NCI-H526 treated with DMSO at 0.1 percent for 48 hours (cell line): ENCODE data around the gene FN3KRP.
A peak's percentile ranks its signal among the peaks of the same experiment; 100 is the strongest.
"Not testable (repeated sequence)": the region's sequence is repeated elsewhere in the genome, so short reads cannot be mapped to it uniquely, and the experiment has no call there.

Experiments
- DNase-seq: peaks from one replicate; lab custom pipeline; 2025; lab: John Stamatoyannopoulos, UW

Gene FN3KRP

GRCh38 chr17:82744736-82745135, 28.2 kb downstream of the FN3KRP start:
- not testable (repeated sequence) for DNase-seq

DNA sequence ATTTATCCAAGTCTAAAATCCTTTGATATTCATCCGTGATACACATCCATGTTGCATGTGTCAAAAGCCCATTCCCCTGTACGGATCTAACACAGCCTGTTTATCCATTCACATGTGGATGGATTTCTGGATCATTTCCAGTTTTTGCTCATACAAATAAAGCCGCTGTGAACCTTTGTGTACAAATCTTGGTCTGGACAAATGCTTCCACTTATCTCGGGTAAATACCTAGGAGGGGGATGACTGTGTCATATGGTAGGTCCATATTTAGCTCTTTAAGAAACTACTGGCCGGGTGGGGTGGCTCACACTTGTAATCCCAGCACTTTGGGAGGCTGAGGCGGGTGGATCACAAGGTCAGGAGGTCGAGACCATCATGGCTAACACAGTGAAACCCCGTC, 29.0 kb downstream of the FN3KRP start:
- DNase-seq: no peak

DNA sequence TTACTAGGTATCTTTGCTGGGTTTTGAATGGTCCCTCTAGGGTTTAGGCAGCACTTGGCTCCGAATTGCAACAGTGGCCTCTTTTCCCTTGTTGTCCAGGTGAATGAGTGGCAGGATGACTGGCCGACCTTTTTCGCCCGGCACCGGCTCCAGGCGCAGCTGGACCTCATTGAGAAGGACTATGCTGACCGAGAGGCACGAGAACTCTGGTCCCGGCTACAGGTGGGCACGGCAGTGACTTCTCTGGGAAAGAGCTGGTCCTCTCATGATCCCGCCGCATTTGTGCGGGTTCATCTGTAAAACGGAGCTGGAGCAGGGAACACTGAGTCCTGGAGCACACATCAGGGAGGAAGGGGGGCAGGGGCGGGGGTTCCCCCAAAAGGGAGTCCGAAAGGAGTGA, 32.2 kb downstream of the FN3KRP start:
- no peak for DNase-seq

GRCh38 chr17:82750241-82750908, 33.9 kb downstream of the FN3KRP start:
- DNase-seq: no peak

- DNase-seq: no peak
Observed at GRCh38 chr17:82751171-82751570, 34.7 kb downstream of the FN3KRP start.

GRCh38 chr17:82751571-82752370, 35.3 kb downstream of the FN3KRP start, which contains the start of gene TBCD:
Gene TBCD (plus strand): TSS chr17:82752065. CDS start chr17:82752194, 129 bp downstream.
- peak; percentile 83 for DNase-seq

DNA sequence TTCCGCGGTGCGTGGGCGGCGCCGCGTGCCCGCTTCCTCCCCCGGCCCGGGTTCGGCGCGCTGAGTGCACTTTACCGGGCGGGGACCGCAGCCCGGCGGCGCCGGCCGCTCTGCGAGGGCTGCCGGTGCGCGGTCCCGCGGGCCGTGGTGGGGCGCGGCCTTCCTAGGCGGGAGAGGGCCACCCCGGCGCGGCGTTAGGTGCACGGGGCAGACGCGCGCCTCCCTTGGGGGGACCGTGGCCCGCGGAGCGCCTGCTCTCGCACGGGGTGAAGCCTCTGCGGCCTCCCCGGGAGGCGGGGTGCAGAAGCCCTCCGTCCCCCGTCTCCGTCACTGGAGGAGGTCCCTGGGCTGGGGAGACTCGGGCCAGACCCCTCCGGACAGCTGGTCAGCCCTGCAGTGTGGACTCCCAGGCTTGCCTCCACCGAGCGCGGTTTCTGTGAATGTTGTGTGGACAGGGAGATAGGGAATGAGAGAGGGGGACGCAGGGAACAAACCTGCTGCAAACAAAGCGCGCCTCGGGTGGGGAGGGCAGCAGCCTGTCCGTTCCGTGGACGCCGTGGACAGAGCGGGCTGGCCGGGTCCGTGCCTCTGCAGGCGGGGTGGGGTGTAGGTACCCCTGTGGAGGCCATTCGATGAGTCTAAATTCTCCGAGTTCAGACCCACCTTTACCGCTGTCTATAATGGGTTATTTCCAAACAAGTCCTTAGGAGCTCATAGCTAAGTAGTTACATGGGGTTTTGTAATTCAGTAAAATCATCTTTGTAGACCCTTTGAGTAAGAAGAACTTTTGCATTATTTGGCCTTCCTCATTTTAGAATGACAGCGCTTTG, 36.1 kb downstream of the FN3KRP start:
- DNase-seq: no peak

GRCh38 chr17:82753201-82753464, 36.6 kb downstream of the FN3KRP start:
- no peak for DNase-seq

DNA sequence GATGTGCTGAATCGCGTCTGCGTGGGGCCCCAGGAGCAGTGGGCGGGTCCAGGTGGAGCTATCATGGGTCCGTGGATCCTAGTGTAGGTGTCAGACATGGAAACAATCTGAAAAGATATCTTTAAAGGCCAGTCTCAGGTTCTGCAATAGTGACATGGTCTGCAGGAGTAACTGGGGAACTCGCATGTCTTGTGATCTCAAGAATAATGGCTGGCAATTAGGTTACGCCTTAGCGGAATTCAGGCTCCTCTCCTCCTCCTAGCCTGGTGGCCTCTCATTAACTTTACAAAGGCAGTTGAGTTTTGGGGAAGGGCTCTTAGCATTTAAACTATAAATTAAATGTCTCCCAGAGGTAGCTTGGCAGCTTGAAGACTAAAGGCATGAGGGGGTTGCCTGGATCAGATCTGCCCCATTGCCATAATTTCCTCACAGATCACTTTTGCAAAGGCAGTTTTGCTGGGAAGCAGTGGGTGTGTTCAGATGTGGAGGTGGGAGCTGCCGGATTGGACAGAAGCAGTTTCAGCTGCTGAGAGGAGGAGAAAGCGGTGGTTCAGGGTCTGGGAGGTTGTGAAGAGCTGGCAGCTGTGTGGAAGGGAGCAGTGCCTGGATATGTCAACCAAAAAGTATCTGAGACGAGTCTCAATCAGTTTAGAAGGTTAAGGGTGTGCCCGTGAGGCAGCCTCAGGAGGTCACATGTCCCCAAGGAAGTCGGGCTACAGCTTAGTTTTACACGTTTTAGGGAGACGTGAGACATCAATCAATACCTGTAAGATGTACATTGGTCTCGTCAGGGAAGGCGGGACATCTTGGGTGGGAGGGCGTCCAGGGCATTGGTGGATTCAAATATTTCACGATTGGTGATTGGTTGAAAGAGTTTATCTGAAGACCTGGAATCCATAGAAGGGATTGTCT, 38.0 kb downstream of the FN3KRP start:
- DNase-seq: no peak

DNA sequence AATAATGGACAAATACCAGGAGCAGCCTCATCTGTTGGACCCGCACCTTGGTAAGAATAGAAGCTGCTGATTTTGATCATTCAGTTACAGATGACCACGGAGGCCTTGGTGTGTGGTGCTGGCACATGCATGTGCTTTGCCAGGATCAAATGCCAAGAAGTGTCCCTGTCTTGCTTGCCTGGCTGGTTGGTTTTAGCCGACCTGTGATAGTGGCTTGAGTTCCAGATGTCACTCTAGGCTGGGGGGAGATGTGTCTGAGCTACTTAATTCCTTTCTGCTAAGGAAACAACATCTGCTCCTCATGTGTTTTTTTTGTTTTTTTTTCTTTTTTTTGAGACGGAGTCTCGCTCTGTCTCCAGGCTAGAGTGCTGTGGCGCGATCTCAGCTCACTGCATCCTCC, 39.7 kb downstream of the FN3KRP start:
- no peak for DNase-seq

DNA sequence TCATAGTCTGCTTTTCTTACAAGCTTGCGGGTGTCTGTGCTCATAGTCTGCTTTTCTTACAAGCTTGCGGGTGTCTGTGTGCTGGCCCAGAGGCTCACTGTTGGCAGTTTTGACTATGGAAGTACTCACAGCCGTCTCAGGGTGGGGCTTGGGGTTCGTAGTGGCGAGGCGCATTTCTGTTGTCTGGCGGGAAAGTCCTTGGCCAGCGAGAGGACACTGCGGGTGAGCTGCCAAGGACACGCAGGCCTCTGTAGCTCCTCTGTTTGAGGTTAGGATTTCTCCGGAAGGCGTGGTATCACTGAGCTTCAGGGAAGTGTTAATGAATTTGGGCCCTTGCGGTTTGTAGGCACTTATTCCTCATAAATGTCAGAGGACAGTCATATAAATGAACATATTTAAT, 48.9 kb downstream of the FN3KRP start:
- DNase-seq: no peak

DNA sequence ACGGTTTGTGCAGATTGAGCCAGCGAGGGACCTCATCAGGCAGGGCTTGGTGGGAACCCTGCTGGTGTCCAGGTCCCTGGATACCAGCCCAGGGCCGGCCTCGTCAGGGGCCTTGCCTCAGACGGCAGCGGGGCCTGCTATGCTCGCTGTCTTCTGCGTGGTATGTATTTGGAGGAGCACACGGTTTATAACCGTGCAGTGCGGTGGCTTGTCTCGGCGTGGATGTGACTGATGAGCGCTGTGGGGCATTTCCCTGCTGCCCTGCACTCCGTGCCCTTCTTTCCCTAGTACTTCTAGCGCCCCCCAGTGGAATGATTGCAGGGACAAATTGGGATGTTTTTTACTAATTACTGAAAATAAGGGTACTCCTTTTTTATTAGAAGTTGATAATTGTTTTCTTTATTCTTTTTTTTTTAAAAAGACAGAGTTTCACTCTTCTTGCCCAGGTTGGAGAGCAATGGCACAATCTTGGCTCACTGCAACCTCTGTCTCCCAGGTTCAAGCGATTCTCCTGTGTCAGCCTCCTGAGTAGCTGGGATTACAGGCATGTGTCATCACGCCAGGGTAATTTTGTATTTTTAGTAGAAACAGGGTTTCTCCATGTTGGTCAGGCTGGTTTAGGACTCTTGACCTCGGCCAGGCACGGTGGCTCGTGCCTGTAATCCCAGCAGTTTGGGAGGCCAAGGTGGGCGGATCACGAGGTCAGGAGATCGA, 50.7 kb downstream of the FN3KRP start:
- no peak for DNase-seq

GRCh38 chr17:82769041-82769440, 52.5 kb downstream of the FN3KRP start:
- no peak for DNase-seq

GRCh38 chr17:82772026-82772425, 55.5 kb downstream of the FN3KRP start:
- DNase-seq: no peak

GRCh38 chr17:82774456-82774855, 58.0 kb downstream of the FN3KRP start:
- DNase-seq: not testable (repeated sequence)

DNA sequence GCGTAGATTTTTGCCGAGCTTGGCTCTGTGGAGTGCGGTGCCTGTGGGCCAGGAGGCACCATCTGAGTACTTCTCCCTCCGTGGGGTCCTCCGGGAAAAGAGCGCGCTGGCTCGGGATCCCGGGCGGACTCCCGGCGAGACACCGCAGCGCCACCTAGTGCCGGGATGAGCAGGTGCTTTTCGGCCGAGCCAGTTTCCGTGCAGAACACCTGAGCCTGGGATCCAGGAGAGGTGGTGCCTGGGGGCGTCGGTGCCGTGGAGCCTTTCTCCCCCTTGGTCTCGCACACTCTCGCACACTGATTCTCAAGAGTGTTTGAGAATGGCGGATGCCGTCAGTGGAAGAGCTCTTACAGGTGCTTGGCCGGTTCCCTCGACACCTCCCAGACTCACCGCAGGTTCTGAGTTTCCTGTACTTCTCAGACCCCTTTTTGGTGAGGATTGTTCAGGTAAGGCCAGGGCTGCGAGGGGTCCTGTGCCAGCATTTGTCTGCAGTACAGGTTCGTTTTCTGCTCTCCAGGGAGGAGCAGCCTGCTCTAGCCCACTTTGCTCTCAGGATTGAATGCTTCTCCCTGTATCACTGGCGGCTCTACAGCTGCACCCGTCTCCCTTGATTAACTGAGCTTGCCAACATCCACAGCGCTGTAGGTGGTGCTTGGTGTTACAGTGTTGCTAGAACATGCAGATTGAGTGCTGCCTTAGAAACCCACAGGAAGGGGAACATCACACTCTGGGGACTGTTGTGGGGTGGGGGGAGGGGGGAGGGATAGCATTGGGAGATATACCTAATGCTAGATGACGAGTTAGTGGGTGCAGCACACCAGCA, 58.7 kb downstream of the FN3KRP start:
- peak; percentile 38 for DNase-seq

GRCh38 chr17:82776454-82776853, 59.9 kb downstream of the FN3KRP start:
- DNase-seq: no peak
